ENCODE data around the gene MTMR6.
A peak's percentile ranks its signal among the peaks of the same experiment; 100 is the strongest.

MTMR6 gene

DNA sequence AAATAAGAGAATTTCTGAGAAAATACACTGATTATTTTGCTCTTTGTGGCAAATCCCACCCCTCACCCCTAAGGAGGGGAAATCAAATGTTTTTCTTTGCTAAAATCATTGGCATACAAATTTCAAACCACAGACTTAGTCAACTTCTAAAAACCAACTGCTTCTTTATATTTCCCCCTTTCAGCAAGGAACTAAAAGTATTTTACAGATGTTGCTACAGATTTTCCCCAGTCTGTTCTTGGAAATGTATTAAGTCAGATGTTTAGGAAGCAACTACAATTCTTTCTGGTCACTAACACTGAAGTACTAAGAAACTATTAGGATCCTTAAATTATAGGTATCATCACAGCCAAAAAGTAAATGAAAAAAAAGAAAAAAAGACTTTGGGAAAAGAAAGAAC, 6.9 kb downstream of the MTMR6 start:
- H3K4me3 ChIP-seq (ENCODE audit: low read length) = no peak overlapping the region
- TF ChIP-seq, protein P1, sequence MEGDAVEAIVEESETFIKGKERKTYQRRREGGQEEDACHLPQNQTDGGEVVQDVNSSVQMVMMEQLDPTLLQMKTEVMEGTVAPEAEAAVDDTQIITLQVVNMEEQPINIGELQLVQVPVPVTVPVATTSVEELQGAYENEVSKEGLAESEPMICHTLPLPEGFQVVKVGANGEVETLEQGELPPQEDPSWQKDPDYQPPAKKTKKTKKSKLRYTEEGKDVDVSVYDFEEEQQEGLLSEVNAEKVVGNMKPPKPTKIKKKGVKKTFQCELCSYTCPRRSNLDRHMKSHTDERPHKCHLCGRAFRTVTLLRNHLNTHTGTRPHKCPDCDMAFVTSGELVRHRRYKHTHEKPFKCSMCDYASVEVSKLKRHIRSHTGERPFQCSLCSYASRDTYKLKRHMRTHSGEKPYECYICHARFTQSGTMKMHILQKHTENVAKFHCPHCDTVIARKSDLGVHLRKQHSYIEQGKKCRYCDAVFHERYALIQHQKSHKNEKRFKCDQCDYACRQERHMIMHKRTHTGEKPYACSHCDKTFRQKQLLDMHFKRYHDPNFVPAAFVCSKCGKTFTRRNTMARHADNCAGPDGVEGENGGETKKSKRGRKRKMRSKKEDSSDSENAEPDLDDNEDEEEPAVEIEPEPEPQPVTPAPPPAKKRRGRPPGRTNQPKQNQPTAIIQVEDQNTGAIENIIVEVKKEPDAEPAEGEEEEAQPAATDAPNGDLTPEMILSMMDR (conservative IDR thresholded peaks at IDR 0.05; ENCODE audit: low read depth, low read length) = no peak
- DNase-seq (ENCODE audit: low read depth) = no peak

DNA sequence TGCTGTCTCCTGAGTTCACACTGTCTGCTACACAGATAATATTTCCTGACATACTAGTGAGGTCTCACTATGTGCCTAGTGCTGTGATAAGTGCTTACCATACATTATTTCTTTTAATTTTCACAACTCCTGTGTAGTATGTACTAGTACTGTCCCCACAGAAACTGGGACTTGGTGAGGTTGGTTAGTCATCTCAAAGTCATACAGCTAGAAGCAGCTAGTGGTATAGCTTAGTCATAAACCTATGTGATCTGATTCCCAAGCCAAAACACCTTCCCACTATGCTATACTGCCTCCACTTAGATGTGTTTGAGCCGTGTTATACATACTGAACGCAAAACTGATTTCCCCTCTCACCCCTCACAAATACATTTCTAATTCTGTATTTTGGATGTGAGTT, 10.5 kb downstream of the MTMR6 start:
- no peak for DNase-seq (ENCODE audit: low read depth)
- TF ChIP-seq, protein P1 (conservative IDR thresholded peaks at IDR 0.05; ENCODE audit: low read depth, low read length) = no peak

DNA sequence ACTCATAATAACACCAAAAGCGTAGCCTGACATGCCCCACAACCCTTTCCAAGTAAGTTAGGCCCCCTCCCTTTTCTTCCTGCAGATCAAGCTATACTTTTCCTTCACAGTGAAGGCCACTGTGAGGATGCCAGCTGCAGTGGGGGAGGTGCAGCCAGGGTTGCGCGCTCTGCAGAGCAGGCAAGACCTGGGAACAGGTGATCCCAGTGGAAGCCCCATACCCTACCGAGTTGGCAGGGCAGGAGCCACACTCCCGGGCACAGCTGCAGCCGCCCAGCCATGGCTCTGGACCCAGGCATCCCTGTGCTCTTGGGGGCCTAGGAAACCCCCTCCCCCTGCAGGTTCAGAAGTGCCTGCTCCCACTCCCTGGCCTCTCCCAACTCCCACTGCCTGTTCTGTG, 18.7 kb downstream of the MTMR6 start:
- no peak for DNase-seq (ENCODE audit: low read depth)
- TF ChIP-seq, protein P1 (conservative IDR thresholded peaks at IDR 0.05; ENCODE audit: low read depth, low read length) = no peak
- H3K4me3 ChIP-seq (ENCODE audit: low read length) = no peak overlapping the region

More for the DNA sequence above, 10.5 kb downstream of the MTMR6 start:
- no peak overlapping the region for H3K4me3 ChIP-seq (ENCODE audit: low read length)

DNA sequence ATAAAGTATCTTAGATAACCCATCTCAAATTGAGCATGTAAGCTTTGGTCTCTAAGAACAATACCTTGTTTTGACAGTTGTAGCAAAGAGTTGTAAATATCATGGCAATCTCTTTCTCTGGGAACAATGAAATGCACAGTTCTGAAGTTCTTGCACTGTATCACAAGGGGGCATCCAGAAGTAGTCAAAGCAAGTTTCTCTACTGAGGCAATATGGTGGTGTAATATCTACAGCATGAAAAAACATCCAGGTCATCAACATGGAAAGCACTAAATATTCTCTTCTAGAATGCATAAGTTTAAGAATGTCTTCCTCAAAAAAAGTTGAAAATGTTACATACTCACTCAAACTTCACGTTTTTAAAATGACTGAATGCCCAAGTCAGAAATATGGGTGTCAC, 19.6 kb downstream of the MTMR6 start:
- no peak overlapping the region for H3K4me3 ChIP-seq (ENCODE audit: low read length)
- no peak for DNase-seq (ENCODE audit: low read depth)
- TF ChIP-seq, protein P1 (conservative IDR thresholded peaks at IDR 0.05; ENCODE audit: low read depth, low read length) = peak; percentile 44

DNA sequence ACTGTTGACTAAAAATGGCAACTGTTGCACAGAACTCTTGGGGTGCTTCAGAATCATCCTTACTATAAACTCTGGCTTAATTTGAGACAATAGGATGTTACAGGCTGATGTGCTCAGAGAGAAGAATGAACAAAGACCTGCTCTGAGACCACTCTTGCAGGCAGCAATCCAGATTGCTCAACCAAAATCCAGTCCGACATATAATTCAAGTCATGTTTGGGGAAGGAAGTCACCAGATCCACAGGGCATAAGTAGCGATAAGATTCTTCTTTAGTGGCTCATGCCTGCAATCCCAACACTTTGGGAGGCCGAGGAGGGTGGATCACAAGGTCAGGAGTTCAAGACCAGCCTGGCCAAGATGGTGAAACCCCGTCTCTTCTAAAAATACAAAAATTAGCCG, 20.6 kb downstream of the MTMR6 start:
- H3K4me3 ChIP-seq (ENCODE audit: low read length) = no peak overlapping the region
- TF ChIP-seq, protein P1 (conservative IDR thresholded peaks at IDR 0.05; ENCODE audit: low read depth, low read length) = no peak
- DNase-seq (ENCODE audit: low read depth) = no peak

GRCh38 chr13:25262261-25262660, 25.0 kb downstream of the MTMR6 start:
- no peak for DNase-seq (ENCODE audit: low read depth)
- H3K4me3 ChIP-seq (ENCODE audit: low read length) = no peak overlapping the region
- TF ChIP-seq, protein P1 (conservative IDR thresholded peaks at IDR 0.05; ENCODE audit: low read depth, low read length) = no peak

DNA sequence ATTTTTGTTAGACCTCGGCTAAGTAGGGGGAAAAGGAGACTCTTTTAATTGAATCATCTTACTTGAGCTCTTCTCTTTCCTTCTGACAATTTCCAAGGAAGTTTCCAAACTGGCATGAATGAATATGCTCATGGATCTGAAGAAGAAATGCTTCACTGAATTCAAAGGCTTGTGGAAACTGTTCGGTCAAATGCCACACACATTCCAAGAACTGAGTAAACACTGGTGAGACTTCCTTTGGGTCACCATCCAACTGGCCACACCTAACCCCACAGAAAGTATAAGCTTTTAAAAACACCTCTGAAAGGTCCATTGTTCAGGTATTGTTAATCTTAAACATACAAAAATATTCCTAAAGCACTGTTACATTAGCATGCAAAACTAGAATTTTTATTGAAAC, 33.6 kb downstream of the MTMR6 start:
- H3K4me3 ChIP-seq (ENCODE audit: low read length) = no peak overlapping the region
- DNase-seq (ENCODE audit: low read depth) = no peak
- TF ChIP-seq, protein P1 (conservative IDR thresholded peaks at IDR 0.05; ENCODE audit: low read depth, low read length) = no peak

Data from retinal pigment epithelial cell (primary cell).